ENCODE results near the gene PFKL. TPM values are rescaled to one million over a fixed set of nuclear protein-coding genes. Genes with fewer than 3 reads are reported as not detected.
A peak's percentile ranks its signal among the peaks of the same experiment; 100 is the strongest.

Gene PFKL
- total RNA-seq (204 TPM), polyA plus RNA-seq (100 to 1,000 TPM; 125 to 185 (median 157) TPM)

- Mint-ChIP-seq H3K36me3 (no peaks in the 10 kb centered on the region), H3K9me3 (peaks cover 0 to 2% (median 0%) of the 10 kb centered on the region in 7 donors), H3K4me1 (peaks cover 4 to 63% (median 27%) of the 10 kb centered on the region in 4 donors), H3K27me3 (peaks cover 4% of the 10 kb centered on the region), H3K4me3 (peak within 1 kb of the TSS; percentile 90 to 96 (median 96)), H3K27ac (peak within 1 kb of the TSS; percentile 92 to 97 (median 95))
- DNase-seq, result peak; percentile 50 to 84 (median 52)
- H3K36me3 ChIP-seq (ENCODE audit: control insufficient read depth, insufficient read depth, low read length), result no peaks in the 10 kb centered on the region
- H3K9me3 ChIP-seq (ENCODE audit: control insufficient read depth in 2 of 2, low read length in 2 of 2), result no peaks in the 10 kb centered on the region
- peak within 1 kb of the TSS; percentile 67 for H3K4me3 ChIP-seq (ENCODE audit: low read depth, low read length)
- peaks cover 73% of the 10 kb centered on the region for H3K4me1 ChIP-seq (ENCODE audit: control insufficient read depth, insufficient read depth, low read length, poor library complexity, severe bottlenecking)
- H3K27ac ChIP-seq (ENCODE audit: insufficient read depth, low read length, poor library complexity, severe bottlenecking), result peak within 1 kb of the TSS; percentile 82
- peak; percentile 62 to 64 for ATAC-seq (ENCODE audit: low read depth in 2 of 2)
- no peaks in the 10 kb centered on the region for H3K27me3 ChIP-seq (ENCODE audit: control insufficient read depth, insufficient read depth, low read length)
These were observed at the start of gene PFKL for GRCh38 chr21:44299458-44300261. TSS of gene PFKL (plus strand) at chr21:44300053. CDS start at chr21:44300106, 53 bp downstream.

- Mint-ChIP-seq H3K9me3 (no peaks in the 10 kb centered on the region), H3K27me3 (no peaks in the 10 kb centered on the region), H3K36me3 (no peaks in the 10 kb centered on the region), H3K4me3 (no peak overlapping the region), H3K27ac (peak overlapping the region in 1 of 3 donors; percentile 46), H3K4me1 (no peaks in the 10 kb centered on the region)
- Histone ChIP-seq H3K27ac (ENCODE audit: insufficient read depth, low read length, poor library complexity, severe bottlenecking) (no peak overlapping the region), H3K4me3 (ENCODE audit: low read depth, low read length) (no peak overlapping the region), H3K4me1 (ENCODE audit: control insufficient read depth, insufficient read depth, low read length, poor library complexity, severe bottlenecking) (no peaks in the 10 kb centered on the region), H3K27me3 (ENCODE audit: control insufficient read depth, insufficient read depth, low read length) (no peaks in the 10 kb centered on the region), H3K36me3 (ENCODE audit: control insufficient read depth, insufficient read depth, low read length) (no peaks in the 10 kb centered on the region), H3K9me3 (ENCODE audit: control insufficient read depth in 2 of 2, low read length in 2 of 2) (no peaks in the 10 kb centered on the region)
- ATAC-seq (ENCODE audit: low read depth in 2 of 2) (no peak), DNase-seq (no peak)
These were observed 45.8 kb upstream of the PFKL start for GRCh38 chr21:44253832-44254710.

DNA sequence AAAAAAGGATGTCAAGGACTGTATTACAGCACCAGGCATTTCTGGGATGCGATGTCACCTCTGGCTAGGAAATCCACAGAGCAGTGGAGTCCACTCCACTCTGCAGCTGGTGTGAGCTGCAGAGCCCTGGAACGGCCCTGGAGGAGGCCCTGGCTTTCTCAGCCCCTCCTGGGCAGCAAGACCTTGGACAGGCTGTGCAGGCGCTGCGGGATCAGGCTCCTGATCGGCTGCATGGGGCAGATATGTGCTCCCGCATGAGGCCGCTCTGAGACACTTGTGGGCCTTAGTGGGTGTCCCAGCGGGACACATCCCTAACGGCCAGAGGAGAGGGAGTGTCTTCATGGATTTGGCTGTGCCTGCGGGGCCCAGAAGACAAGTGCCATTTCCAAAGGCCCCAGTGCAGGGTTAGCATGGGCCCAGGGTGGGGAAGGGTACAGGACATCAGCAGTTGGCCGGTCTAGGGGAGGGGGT, 44.3 kb upstream of the PFKL start:
- Mint-ChIP-seq H3K36me3 (no peaks in the 10 kb centered on the region), H3K9me3 (no peaks in the 10 kb centered on the region), H3K4me1 (no peaks in the 10 kb centered on the region), H3K27me3 (no peaks in the 10 kb centered on the region), H3K4me3 (no peak overlapping the region), H3K27ac (no peak overlapping the region)
- Histone ChIP-seq H3K9me3 (ENCODE audit: control insufficient read depth in 2 of 2, low read length in 2 of 2) (no peaks in the 10 kb centered on the region), H3K4me1 (ENCODE audit: control insufficient read depth, insufficient read depth, low read length, poor library complexity, severe bottlenecking) (no peaks in the 10 kb centered on the region), H3K4me3 (ENCODE audit: low read depth, low read length) (no peak overlapping the region), H3K36me3 (ENCODE audit: control insufficient read depth, insufficient read depth, low read length) (no peaks in the 10 kb centered on the region), H3K27ac (ENCODE audit: insufficient read depth, low read length, poor library complexity, severe bottlenecking) (no peak overlapping the region), H3K27me3 (ENCODE audit: control insufficient read depth, insufficient read depth, low read length) (no peaks in the 10 kb centered on the region)
- DNase-seq (no peak), ATAC-seq (ENCODE audit: low read depth in 2 of 2) (no peak)

DNA sequence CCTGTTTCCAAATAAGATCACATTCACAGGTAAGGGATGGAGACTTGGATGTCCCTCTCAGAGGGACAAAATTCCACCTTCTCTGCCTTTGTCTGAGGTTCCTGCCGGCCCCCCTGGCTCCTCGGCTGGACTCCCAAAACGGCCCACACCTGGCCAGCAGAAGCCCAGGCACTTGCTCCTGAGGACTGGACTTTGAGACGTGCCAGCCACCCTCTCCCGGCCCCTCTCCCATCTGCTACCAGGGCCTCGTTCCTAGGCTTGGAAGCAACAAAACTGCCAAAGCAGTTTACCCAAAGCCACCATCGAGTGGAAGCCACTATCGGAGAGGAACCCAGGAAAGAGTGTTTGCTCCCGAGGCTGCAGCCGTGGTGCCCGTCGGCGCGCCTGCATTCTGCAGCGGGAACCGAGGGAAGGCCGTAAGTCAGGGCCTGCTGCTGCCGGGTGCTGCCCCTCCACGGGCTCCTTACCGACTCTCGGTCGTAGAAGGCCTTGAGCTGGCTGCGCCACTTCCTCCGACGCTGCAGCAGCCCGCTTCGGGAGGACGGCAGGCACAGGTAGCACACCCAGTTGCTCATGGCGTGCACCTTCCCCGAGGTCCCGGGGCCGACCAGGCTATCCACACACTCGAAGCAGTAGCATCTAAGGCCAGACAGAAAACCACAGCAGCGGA, 41.7 kb upstream of the PFKL start:
- Histone ChIP-seq H3K36me3 (ENCODE audit: control insufficient read depth, insufficient read depth, low read length) (no peaks in the 10 kb centered on the region), H3K27ac (ENCODE audit: insufficient read depth, low read length, poor library complexity, severe bottlenecking) (no peak overlapping the region), H3K9me3 (ENCODE audit: control insufficient read depth in 2 of 2, low read length in 2 of 2) (no peaks in the 10 kb centered on the region), H3K4me3 (ENCODE audit: low read depth, low read length) (no peak overlapping the region), H3K4me1 (ENCODE audit: control insufficient read depth, insufficient read depth, low read length, poor library complexity, severe bottlenecking) (no peaks in the 10 kb centered on the region), H3K27me3 (ENCODE audit: control insufficient read depth, insufficient read depth, low read length) (no peaks in the 10 kb centered on the region)
- DNase-seq (no peak), ATAC-seq (ENCODE audit: low read depth in 2 of 2) (no peak)
- H3K36me3 Mint-ChIP-seq, result no peaks in the 10 kb centered on the region
- H3K4me1 Mint-ChIP-seq, result no peaks in the 10 kb centered on the region
- no peaks in the 10 kb centered on the region for H3K27me3 Mint-ChIP-seq
- no peak overlapping the region for H3K4me3 Mint-ChIP-seq
- H3K27ac Mint-ChIP-seq, result no peak overlapping the region
- no peaks in the 10 kb centered on the region for H3K9me3 Mint-ChIP-seq

- DNase-seq, result no peak
- no peak for ATAC-seq (ENCODE audit: low read depth in 2 of 2)
- no peaks in the 10 kb centered on the region for H3K27me3 Mint-ChIP-seq
- no peaks in the 10 kb centered on the region for H3K27me3 ChIP-seq (ENCODE audit: control insufficient read depth, insufficient read depth, low read length)
- peak overlapping the region in 2 of 3 donors; percentile 26 to 29 for H3K27ac Mint-ChIP-seq
- H3K9me3 Mint-ChIP-seq, result no peaks in the 10 kb centered on the region
- no peaks in the 10 kb centered on the region for H3K4me1 Mint-ChIP-seq
- no peaks in the 10 kb centered on the region for H3K36me3 ChIP-seq (ENCODE audit: control insufficient read depth, insufficient read depth, low read length)
- H3K4me3 ChIP-seq (ENCODE audit: low read depth, low read length), result no peak overlapping the region
- no peaks in the 10 kb centered on the region for H3K36me3 Mint-ChIP-seq
- no peak overlapping the region for H3K4me3 Mint-ChIP-seq
- no peaks in the 10 kb centered on the region for H3K9me3 ChIP-seq (ENCODE audit: control insufficient read depth in 2 of 2, low read length in 2 of 2)
- H3K27ac ChIP-seq (ENCODE audit: insufficient read depth, low read length, poor library complexity, severe bottlenecking), result no peak overlapping the region
- no peaks in the 10 kb centered on the region for H3K4me1 ChIP-seq (ENCODE audit: control insufficient read depth, insufficient read depth, low read length, poor library complexity, severe bottlenecking)
These were observed 40.7 kb upstream of the PFKL start for GRCh38 chr21:44259082-44259705.

GRCh38 chr21:44260066-44260465, 39.8 kb upstream of the PFKL start:
- Mint-ChIP-seq H3K27ac (peak overlapping the region in 1 of 3 donors; percentile 26), H3K36me3 (no peaks in the 10 kb centered on the region)

More at GRCh38 chr21:44260066-44260465, 39.8 kb upstream of the PFKL start:
- no peak for DNase-seq
- H3K36me3 ChIP-seq (ENCODE audit: control insufficient read depth, insufficient read depth, low read length), result no peaks in the 10 kb centered on the region
- no peak overlapping the region for H3K27ac ChIP-seq (ENCODE audit: insufficient read depth, low read length, poor library complexity, severe bottlenecking)
- no peaks in the 10 kb centered on the region for H3K9me3 ChIP-seq (ENCODE audit: control insufficient read depth in 2 of 2, low read length in 2 of 2)
- H3K27me3 ChIP-seq (ENCODE audit: control insufficient read depth, insufficient read depth, low read length), result no peaks in the 10 kb centered on the region
- H3K4me1 ChIP-seq (ENCODE audit: control insufficient read depth, insufficient read depth, low read length, poor library complexity, severe bottlenecking), result no peaks in the 10 kb centered on the region
- Mint-ChIP-seq H3K27me3 (no peaks in the 10 kb centered on the region), H3K9me3 (no peaks in the 10 kb centered on the region), H3K4me3 (no peak overlapping the region), H3K4me1 (no peaks in the 10 kb centered on the region)
- no peak for ATAC-seq (ENCODE audit: low read depth in 2 of 2)
- H3K4me3 ChIP-seq (ENCODE audit: low read depth, low read length), result no peak overlapping the region
